NCI-H82 treated with DMSO at 0.1 percent for 48 hours (cell line): Measurements from ENCODE around the gene CDK19.
"Not testable (repeated sequence)": the region's sequence is repeated elsewhere in the genome, so short reads cannot be mapped to it uniquely, and the experiment has no call there.

ENCODE experiments used
- DNase-seq: peaks from one replicate; lab custom pipeline; 2025; ENCODE audit not compliant: unreplicated experiment; lab: John Stamatoyannopoulos, UW

CDK19 gene

DNA sequence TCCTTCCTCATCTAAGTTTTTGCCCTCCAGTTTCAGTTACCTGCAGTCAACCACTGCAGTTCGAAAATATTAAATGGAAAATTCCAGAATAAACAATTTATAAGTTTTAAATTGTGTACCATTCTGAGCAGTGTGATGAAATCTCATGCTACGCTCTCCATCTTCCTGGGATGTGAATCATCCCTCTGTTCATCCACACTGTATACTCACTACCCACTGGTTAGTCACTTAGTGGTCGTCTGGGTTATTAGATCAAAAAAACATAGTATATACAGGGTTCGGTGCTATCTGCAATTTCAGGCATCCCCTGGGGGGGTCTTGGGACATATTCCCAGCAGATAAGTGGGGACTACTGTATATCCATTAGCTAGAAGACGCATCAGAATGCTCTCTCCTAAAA is 186.9 kb downstream of the CDK19 start:
- DNase-seq = no peak

DNA sequence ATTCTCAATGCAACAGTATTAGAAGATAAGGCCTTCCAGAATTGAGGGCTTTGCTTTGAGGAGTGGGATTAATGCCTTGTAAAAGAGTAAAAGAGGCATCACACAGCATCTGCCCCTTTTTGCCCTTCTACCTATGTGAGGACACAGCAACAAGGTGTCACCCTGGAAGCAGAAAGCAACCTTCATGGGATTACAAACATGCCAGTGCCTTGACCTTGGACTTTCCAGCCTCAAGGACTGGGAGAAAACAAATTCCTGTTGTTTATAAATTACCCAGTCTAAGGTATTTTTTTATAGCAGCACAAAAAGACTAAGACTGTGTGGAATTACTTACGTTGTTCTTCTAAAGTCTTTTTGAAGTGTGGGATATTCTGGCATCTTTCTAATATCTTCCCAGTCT is 188.8 kb downstream of the CDK19 start:
- DNase-seq = no peak

GRCh38 chr6:110625883-110626282 is 189.4 kb downstream of the CDK19 start:
- DNase-seq = no peak

DNA sequence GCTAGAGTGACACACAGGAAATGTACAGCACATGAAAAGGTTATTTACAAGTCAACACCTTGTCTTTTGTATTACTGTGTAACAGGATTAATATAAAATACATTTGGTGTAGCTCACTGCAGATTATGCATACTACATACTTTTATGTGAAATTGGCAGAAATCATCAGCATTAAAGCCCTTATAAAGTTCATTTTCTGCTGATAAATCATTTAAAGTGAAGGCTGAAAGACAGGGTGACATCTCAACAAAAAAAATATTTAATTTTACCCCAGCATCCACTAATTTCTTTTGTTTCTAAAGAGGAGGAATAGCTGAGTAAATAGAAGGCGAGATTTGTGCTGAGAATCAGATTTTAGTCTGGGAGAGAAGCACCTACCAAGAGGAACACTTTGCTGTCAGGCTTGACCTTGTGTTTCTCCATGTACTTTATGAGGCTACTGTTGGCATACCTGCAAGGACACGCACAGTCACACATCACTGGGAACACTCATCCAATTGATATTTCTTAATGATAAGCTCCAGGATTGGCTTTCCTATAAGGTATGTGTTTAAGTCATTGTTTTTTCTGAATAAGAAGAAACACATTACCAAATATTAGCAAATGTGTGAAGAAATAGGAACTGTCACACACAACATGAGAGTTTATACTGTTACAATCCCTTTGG is 192.2 kb downstream of the CDK19 start:
- no peak for DNase-seq

- DNase-seq = no peak
Observed at GRCh38 chr6:110621061-110621460, 194.2 kb downstream of the CDK19 start.

DNA sequence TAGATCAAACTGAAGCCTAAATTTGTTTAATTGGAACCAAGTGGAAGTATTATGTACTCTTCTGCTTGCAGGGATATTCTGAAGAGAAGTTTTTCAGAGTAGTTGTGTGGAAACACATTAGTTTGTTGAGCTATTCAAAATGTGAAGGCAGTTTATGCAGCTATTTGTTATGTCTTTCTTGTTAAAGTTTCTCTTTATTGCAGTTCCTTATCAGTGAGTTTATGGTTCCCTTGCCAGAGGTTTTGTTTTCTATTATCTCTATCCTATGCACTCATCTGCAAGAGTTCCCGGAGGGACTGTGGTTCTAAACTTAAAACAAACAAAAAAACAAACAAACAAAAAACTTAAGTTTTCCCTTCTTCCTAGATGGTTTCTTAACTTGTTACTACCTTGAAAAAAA is 195.2 kb downstream of the CDK19 start:
- no peak for DNase-seq

- no peak for DNase-seq
Observed at GRCh38 chr6:110619275-110619908, 195.9 kb downstream of the CDK19 start.

- no peak for DNase-seq
Observed at GRCh38 chr6:110618591-110619267, 196.5 kb downstream of the CDK19 start.

DNA sequence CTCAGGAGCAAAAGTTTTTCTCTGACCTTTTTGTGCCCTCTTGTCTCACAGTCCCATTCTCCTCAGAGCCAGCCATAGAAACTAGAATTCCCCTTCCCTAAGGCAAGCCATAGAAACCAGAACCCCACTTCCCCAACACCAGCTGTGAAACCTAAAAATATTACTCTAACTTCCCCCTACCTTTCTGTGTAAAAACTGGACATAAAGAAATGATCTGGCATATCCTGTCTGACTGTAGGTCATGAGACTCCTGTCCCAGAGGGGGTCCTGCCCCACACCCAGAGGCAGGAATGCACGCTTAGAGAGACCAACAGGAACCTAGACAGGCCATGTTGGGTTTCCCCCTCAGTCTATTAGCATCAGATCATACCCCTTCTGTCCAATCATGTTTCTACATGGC is 198.2 kb downstream of the CDK19 start:
- DNase-seq = no peak

DNA sequence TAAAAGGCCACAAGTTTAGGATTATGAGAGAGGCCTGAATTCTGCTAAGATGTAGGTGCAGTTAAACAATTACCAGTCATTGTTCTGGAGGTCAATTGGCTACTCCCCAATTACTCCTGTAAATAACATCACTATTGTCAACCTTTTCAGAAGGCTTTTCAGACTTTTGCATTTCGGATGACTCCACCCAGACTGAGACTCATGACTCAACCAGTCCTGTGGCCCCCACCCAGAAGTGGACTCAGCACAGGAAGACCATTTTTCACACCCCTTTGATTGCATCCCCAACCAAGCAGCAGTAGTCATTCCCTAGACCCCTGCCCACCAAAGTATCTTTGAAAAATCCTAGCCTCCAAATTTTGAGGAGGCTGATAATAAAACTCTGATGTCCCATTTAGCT is 199.5 kb downstream of the CDK19 start:
- DNase-seq = no peak

DNA sequence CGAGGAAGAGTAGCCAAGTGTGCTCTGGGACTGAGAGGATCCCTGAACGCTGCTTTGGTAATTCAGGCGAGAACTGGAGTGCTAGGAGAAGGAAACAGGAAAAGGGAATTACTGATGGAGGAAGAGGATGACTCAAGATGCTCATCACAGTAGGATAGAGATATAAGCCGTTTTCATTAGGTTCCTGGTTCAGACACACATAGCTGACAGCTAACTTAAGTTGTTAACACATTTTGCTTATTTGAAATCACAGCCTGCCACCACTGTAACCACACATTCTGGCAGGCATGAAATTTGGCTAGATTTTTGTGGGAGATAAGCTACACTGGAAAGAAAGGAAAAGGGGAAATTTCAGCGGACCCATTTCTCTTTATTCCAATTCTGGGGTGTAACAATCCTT is 200.7 kb downstream of the CDK19 start:
- no peak for DNase-seq

DNA sequence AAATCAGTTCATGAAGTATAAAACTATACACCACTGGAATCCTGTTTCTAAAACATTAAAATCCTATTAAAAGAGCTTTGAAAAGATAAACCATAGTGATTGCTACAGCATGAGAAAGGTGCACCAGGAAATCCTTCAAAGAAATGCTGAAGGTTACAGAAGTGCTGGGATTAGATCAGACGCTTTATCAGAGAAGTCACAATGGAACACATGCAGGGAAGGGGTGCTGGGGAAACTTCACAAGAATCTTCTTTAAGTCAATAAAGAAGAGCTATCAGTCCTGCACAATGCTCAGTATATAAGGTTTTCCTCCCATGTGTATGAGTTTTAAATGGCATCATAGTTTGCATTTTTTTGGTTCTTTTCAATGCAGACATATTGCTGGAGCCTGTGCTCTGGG is 201.2 kb downstream of the CDK19 start:
- no peak for DNase-seq

- no peak for DNase-seq
Observed at GRCh38 chr6:110613356-110613755, 201.9 kb downstream of the CDK19 start.

- DNase-seq = no peak
Observed at GRCh38 chr6:110612298-110612697, 203.0 kb downstream of the CDK19 start.

DNA sequence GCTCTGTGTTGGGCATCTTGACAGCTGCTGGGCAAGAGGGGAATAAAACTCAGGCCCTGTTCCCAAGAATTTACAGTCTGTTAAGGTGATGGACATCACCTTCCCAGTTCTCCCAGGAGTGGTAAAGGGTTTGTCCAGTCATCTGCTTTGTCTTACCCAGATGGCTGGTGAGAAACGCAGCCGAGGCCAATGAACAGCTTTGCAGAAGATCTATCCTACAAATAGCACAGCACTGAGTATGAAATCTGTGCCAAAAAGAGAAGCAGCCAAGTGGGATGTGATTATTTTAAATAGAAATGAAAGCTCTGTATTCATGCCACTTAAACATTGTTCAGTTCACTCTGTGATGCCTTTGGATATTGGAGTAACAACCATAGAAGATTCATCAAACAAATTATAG is 206.2 kb downstream of the CDK19 start:
- no peak for DNase-seq

- no peak for DNase-seq
Observed at GRCh38 chr6:110608151-110608550, 207.1 kb downstream of the CDK19 start.

DNA sequence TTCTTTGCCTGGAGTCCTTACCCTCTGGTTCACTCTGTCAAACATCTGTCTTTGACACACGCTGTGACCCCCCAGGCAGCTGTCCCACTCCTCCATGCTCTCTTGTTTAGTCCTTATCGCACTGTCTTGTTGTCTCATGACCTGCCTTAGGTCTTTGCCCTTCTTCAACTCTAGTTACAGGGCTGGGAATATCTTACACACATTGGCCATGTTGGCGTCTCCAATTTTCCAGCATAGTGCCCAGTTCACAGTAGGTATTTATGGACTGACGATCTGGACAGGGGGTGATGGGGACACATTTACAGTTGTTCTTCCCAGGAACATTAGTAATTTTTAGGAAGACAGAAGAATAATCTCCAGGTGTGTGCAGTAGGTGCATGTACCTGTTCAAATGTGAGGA is 209.1 kb downstream of the CDK19 start:
- DNase-seq = no peak

DNA sequence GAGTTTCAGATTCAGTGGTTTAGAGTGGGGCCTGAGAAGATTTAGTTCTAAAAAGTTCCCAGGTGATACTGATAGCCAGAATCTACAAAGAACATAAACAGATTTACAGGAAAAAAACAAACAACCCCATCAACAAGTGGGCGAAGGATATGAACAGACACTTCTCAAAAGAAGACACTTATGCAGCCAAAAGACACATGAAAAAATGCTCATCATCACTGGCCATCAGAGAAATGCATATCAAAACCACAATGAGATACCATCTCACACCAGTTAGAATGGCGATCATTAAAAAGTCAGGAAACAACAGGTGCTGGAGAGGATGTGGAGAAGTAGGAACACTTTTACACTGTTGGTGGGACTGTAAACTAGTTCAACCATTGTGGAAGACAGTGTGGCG is 214.6 kb downstream of the CDK19 start:
- not testable (repeated sequence) for DNase-seq

- no peak for DNase-seq
Observed at GRCh38 chr6:110597761-110598160, 217.5 kb downstream of the CDK19 start.

- DNase-seq = no peak
Observed at GRCh38 chr6:110596354-110596753, 218.9 kb downstream of the CDK19 start.

GRCh38 chr6:110595112-110595511 is 220.2 kb downstream of the CDK19 start:
- DNase-seq = no peak

- DNase-seq = no peak
Observed at GRCh38 chr6:110593637-110594036, 221.6 kb downstream of the CDK19 start.
